ENCODE data around the gene GRK5. TPM values are rescaled to one million over a fixed set of nuclear protein-coding genes. Genes with fewer than 3 reads are reported as not detected.

Gene GRK5
- total RNA-seq, 1 experiment from 2014 or later, result 29.0 TPM

- Histone ChIP-seq H3K27ac (ENCODE audit: low read length) (no peak overlapping the region), H3K4me1 (ENCODE audit: control insufficient read depth, insufficient read depth, low read length) (no peaks in the 10 kb centered on the region; the same call in 1 of the 2 replicates), H3K36me3 (ENCODE audit: control insufficient read depth, insufficient read depth, low read length) (no peaks in the 10 kb centered on the region), H3K9me3 (ENCODE audit: control insufficient read depth, insufficient read depth, low read depth, low read length) (no peaks in the 10 kb centered on the region), H3K27me3 (ENCODE audit: control insufficient read depth, insufficient read depth, low read length) (no peaks in the 10 kb centered on the region), H3K4me3 (ENCODE audit: low read depth in 2 of 2, low read length in 2 of 2) (no peak overlapping the region)
- TF ChIP-seq CTCF (IDR thresholded peaks at IDR 0.05), result no peak
- TF ChIP-seq SIN3A (IDR thresholded peaks at IDR 0.05; ENCODE audit: borderline replicate concordance, insufficient read depth, low read depth, low read length), result no peak
- TF ChIP-seq TCF7L2 (IDR thresholded peaks at IDR 0.05; ENCODE audit: low read depth, low read length), result no peak
- TF ChIP-seq POLR2AphosphoS5 (IDR thresholded peaks at IDR 0.05; ENCODE audit: low read depth, low read length), result no peak
- TF ChIP-seq REST (IDR thresholded peaks at IDR 0.05; ENCODE audit: insufficient read depth in 1 of 2, low read depth in 2 of 2, low read length in 1 of 2), result no peak
- no peak for ATAC-seq
- CTCF ChIA-PET, result no interaction called here
- BruUV-seq (replicated peaks), result no TSS peak
- POLR2A ChIA-PET, result no interaction called here
- in situ Hi-C loops (cut with HindIII; ENCODE audit: low pct_unique_long_range_greater_than_20kb, low sequenced_read_pairs) (no loop called here), intact Hi-C loops (cut with micrococcal nuclease; ENCODE audit: unreplicated experiment) (no loop called here)
- DNase-seq (ENCODE audit: low read depth, low spot score), result no peak
These were observed 192.1 kb downstream of the GRK5 start for GRCh38 chr10:119399466-119399865.

- no peaks in the 10 kb centered on the region for H3K9me3 ChIP-seq (ENCODE audit: control insufficient read depth, insufficient read depth, low read depth, low read length)
- no peak overlapping the region for H3K27ac ChIP-seq (ENCODE audit: low read length)
- no peaks in the 10 kb centered on the region for H3K36me3 ChIP-seq (ENCODE audit: control insufficient read depth, insufficient read depth, low read length)
- ChIA-PET POLR2A (no interaction called here), CTCF (interaction anchor here (0.6 kb wide), 1 partner anchor 14 kb away, joined by 3 read pairs; no protein-coding TSS in a partner anchor)
- H3K4me1 ChIP-seq (ENCODE audit: control insufficient read depth, insufficient read depth, low read length), result no peaks in the 10 kb centered on the region
- no peak for TF ChIP-seq POLR2AphosphoS5 (IDR thresholded peaks at IDR 0.05; ENCODE audit: low read depth, low read length)
- no peak for TF ChIP-seq TCF7L2 (IDR thresholded peaks at IDR 0.05; ENCODE audit: low read depth, low read length)
- TF ChIP-seq REST (IDR thresholded peaks at IDR 0.05; ENCODE audit: insufficient read depth in 1 of 2, low read depth in 2 of 2, low read length in 1 of 2), result no peak
- TF ChIP-seq CTCF (IDR thresholded peaks at IDR 0.05), result no peak
- no peak for TF ChIP-seq SIN3A (IDR thresholded peaks at IDR 0.05; ENCODE audit: borderline replicate concordance, insufficient read depth, low read depth, low read length)
- no peaks in the 10 kb centered on the region for H3K27me3 ChIP-seq (ENCODE audit: control insufficient read depth, insufficient read depth, low read length)
- intact Hi-C loops (cut with micrococcal nuclease; ENCODE audit: unreplicated experiment), result no loop called here
- ATAC-seq, result peak; percentile 73
- H3K4me3 ChIP-seq (ENCODE audit: low read depth in 2 of 2, low read length in 2 of 2), result no peak overlapping the region
- peak; percentile 58 for DNase-seq (ENCODE audit: low read depth, low spot score)
- in situ Hi-C loops (cut with HindIII; ENCODE audit: low pct_unique_long_range_greater_than_20kb, low sequenced_read_pairs), result no loop called here
- no TSS peak for BruUV-seq (replicated peaks)
These were observed 194.5 kb downstream of the GRK5 start for GRCh38 chr10:119401671-119402395.

Data from Panc1 (cell line).